Ishikawa (cell line): ENCODE measurements around the gene CRELD1.

ENCODE experiments used
- CEBPB ChIP-seq: IDR thresholded peaks from 2 replicates; pipeline ENCODE4 v1.6.1; 2012
- EGR1 ChIP-seq: IDR thresholded peaks from 2 replicates; pipeline ENCODE4 v1.6.1; 2012
- EP300 ChIP-seq: IDR thresholded peaks from 2 replicates; pipeline ENCODE4 v1.6.1; 2012; ENCODE audit warnings: borderline replicate concordance
- FOXM1 ChIP-seq: IDR thresholded peaks from 2 replicates; pipeline ENCODE4 v1.6.1; 2012; ENCODE audit warnings: low read depth, borderline replicate concordance
- NFIC ChIP-seq: IDR thresholded peaks from 2 replicates; pipeline ENCODE4 v1.6.1; 2012
- RAD21 ChIP-seq: IDR thresholded peaks from 2 replicates; pipeline ENCODE4 v1.6.1; 2012; ENCODE audit warnings: low read depth
- TAF1 ChIP-seq: IDR thresholded peaks from 2 replicates; pipeline ENCODE4 v1.6.1; 2012; ENCODE audit warnings: low read depth, mild to moderate bottlenecking
- TEAD4 ChIP-seq: IDR thresholded peaks from 2 replicates; pipeline ENCODE4 v1.6.1; 2012
- YY1 ChIP-seq: IDR thresholded peaks from 2 replicates; pipeline ENCODE4 v1.6.1; 2012; ENCODE audit warnings: low read depth
- TF ChIP-seq, protein P1 (sequence below): IDR thresholded peaks from 2 replicates; pipeline ENCODE4 v1.6.1; 2012
- TF ChIP-seq, protein P2 (sequence below): IDR thresholded peaks from 2 replicates; pipeline ENCODE4 v1.6.1; 2012

DNA sequence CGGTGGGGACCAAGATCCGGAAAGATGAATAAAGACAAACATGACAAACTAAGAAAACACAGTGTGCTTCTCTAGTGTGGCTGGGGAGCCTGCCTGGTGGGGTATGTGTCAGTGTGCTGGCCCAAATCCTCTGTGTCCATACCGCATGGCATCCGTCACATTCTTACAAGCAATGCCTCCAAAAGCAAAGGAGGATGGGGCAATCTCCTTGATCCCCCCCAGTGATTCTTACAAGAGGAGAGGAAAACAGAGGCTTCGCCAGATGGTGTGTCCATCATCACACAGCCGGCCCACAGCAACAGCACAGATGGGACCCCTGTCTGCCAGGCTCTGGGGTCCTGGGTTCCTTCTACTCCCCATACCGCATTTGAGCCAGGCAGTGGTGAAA is 17.3 kb upstream of the CRELD1 start:
- TF ChIP-seq EGR1, result no peak
- TF ChIP-seq TAF1, result no peak
- no peak for TF ChIP-seq EP300
- TF ChIP-seq, protein P1, sequence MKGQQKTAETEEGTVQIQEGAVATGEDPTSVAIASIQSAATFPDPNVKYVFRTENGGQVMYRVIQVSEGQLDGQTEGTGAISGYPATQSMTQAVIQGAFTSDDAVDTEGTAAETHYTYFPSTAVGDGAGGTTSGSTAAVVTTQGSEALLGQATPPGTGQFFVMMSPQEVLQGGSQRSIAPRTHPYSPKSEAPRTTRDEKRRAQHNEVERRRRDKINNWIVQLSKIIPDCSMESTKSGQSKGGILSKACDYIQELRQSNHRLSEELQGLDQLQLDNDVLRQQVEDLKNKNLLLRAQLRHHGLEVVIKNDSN, result no peak
- TF ChIP-seq NFIC, result no peak
- TF ChIP-seq YY1, result no peak
- TF ChIP-seq CEBPB, result no peak
- no peak for TF ChIP-seq RAD21
- TF ChIP-seq FOXM1, result no peak
- TF ChIP-seq, protein P2, sequence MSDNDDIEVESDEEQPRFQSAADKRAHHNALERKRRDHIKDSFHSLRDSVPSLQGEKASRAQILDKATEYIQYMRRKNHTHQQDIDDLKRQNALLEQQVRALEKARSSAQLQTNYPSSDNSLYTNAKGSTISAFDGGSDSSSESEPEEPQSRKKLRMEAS, result no peak
- no peak for TF ChIP-seq TEAD4
